ENCODE results near the gene GSDME.

The GSDME gene

DNA sequence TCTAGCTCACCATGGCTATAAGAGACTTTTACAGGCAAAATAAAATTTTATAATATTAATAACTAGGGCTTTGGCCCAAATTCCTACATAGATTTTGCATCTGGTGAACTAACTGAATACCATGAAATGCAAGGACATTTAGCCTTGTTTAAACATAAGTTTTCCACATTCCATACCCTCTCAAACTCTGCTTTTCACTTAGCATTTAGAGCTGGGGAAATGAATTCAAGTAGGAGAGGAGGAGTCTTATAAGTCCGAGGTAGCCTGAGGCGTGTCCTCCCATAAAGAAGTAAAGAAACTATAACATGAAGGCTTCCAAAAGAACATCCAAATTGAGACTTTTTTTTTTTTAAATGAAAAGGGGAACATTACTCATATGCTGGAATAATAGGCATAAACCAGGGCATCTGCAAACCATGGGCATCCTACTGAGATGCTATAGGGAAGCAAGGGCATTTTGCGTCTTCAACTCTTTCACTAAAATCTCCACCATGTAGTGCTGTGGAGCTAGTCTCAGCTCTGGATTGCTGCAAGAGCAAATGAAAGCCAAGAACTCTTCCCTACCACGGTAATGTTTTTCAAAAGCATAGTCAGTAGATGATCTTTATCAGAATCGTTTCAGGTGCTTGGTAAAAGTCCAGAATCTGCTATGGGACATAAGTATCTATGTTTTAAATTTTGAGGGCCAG is 104.9 kb downstream of the GSDME start:
- DNase-seq (ENCODE audit: low spot score), result no peak
